Stomach (tissue), 9 donors: ENCODE data around the gene SDR9C7. TPM values are rescaled to one million over a fixed set of nuclear protein-coding genes. Genes with fewer than 3 reads are reported as not detected.

Experiments used
- DNase-seq, 2 donors: peaks; one replicate each; pipeline versions ENCODE4 v3.0.0 to v3.0.0-alpha.2; 2013 to 2019
- H3K27ac ChIP-seq, 5 donors: fragments of 200-600 bp in 4 of 5; sonication (generic) in 4 of 5; one replicate each; pipeline ENCODE4 v1.5.1; 2013 to 2019; ENCODE audit warnings: mild to moderate bottlenecking in 1 of 5, moderate library complexity in 1 of 5
- H3K27me3 ChIP-seq, 3 donors: fragments of 200-600 bp; sonication (generic); one replicate each; pipeline ENCODE4 v1.5.1; 2017 to 2019; ENCODE audit warnings: mixed run types in 1 of 3
- H3K36me3 ChIP-seq, 4 donors: fragments of 200-600 bp; sonication (generic); 1 replicate in 3 of 4; 2 replicates in 1 of 4; pipeline ENCODE4 v1.5.1; 2016 to 2019
- H3K4me1 ChIP-seq, 4 donors: fragments of 200-600 bp; sonication (generic); one replicate each; pipeline ENCODE4 v1.5.1; 2016 to 2019
- H3K4me3 ChIP-seq, 4 donors: fragments of 200-600 bp; sonication (generic) in 3 of 4; one replicate each; pipeline ENCODE4 v1.5.1; 2016 to 2019; ENCODE audit warnings: mild to moderate bottlenecking in 1 of 4
- H3K9me3 ChIP-seq, 4 donors: fragments of 200-600 bp; sonication (generic); one replicate each; pipeline ENCODE4 v1.5.1; 2016 to 2019
- CTCF ChIP-seq, 7 experiments: fragments of 450-650 bp in 4 of 7; fragments of 200-600 bp in 3 of 7; sonication (generic) in 3 of 7; IDR thresholded peaks; one replicate each; pipeline ENCODE4 v1.5.1; 2016 to 2019; ENCODE audit warnings: antibody characterized with exemption in 7 of 7, control low read depth in 2 of 7, mild to moderate bottlenecking in 1 of 7
- EP300 ChIP-seq: sonication (generic); formaldehyde crosslinking; IDR thresholded peaks from one replicate; pipeline ENCODE4 v1.6.1; 2017; ENCODE audit warnings: antibody characterized with exemption
- POLR2A ChIP-seq, 4 donors: fragments of 450-650 bp; IDR thresholded peaks; one replicate each; pipeline ENCODE4 v1.6.1; 2016; ENCODE audit warnings: antibody characterized with exemption in 4 of 4, control low read depth in 2 of 4, mild to moderate bottlenecking in 1 of 4, moderate library complexity in 1 of 4
- POLR2AphosphoS5 ChIP-seq, 3 donors: sonication (generic); formaldehyde crosslinking; IDR thresholded peaks; one replicate each; pipeline ENCODE4 v1.6.1; 2016; ENCODE audit warnings: antibody characterized with exemption in 3 of 3
- WGBS, 5 donors: extraction: QIAGEN DNeasy Blood & Tissue Kit in 3 of 5; methylation state at CpG; one replicate each; pipeline versions ENCODE4 v1.1.5 to v1.1.7; 2013 to 2018; 5-methylcytosine and 5-hydroxymethylcytosine counted together
- intact Hi-C: fragments of 100-400 bp; cut with DNase I; formaldehyde crosslinking; loops from one replicate; pipeline ENCODE4 v1.15.1; 2023; ENCODE audit warnings: low total_unique reads
- polyA plus RNA-seq, 3 donors: library from polyadenylated mRNA; stranded (reverse); fragments of 200-250 nt; gene quantifications; one replicate each; pipeline ENCODE4 v1.2.3, GENCODE V29; 2013
- total RNA-seq, 5 donors: library from RNA; depleted of rRNA; stranded (reverse); fragments of >200 nt; gene quantifications; one replicate each; pipeline versions ENCODE4 v1.1.0 to v1.2.3, GENCODE V29; 2014 to 2016
- donor health status: healthy with polysubstance abuse.
- donor health status: Bipolar disorder and iron deficiency.
- donor health status: healthy.

The SDR9C7 gene
- total and polyA plus RNA-seq, 8 donors = 0.50 TPM; not detected in 7

DNA sequence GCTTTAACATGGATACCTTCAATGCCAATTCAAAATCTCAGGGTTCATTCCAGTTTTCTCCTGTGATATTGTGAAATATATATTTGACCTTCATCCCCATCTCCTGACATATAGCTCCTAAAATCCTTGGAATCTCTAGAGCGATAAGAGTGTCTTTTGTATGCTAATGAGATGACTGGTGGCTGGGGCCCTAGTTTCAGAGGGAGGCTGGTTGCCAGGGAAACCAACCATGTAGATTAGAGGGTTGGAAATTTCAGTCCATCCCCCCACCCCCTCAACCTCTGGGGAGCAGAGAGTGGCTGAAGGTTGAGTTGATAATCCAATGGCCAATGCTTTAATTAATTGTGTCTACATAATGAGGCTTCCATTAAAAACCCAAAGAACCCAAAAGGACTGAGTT lies 59.4 kb downstream of the SDR9C7 start:
- Histone ChIP-seq H3K4me1 (no peaks in the 10 kb centered on the region), H3K36me3 (no peaks in the 10 kb centered on the region), H3K27me3 (no peaks in the 10 kb centered on the region), H3K27ac (no peak overlapping the region), H3K4me3 (no peak overlapping the region), H3K9me3 (no peaks in the 10 kb centered on the region)
- no peak for DNase-seq
- TF ChIP-seq POLR2AphosphoS5 (IDR thresholded peaks at IDR 0.05) (no peak), CTCF (IDR thresholded peaks at IDR 0.05) (no peak), POLR2A (IDR thresholded peaks at IDR 0.05) (no peak), EP300 (no peak)
- WGBS, 5 donors = 42 to 67% (median 50%) methylated on average over 1 of the region's 1 CpG
- intact Hi-C loops = no loop called here

DNA sequence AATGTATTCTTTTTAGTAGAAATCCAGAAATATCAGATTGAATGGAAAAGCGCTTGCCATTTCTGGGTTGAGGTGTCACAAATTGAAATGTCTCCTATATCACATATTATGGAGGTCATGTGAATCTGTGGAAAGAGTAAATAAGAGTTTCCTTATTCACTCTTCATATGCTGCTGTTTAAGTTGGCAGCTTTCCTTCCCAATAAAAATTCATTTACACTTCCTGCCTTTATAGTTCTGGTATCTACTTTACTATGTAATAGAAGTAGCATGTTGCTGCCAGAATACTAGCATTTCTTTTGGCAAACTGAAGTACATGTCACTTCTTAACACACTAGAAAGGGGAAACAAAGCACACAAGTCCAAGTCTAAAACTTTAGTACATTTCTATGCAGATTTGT lies 60.8 kb downstream of the SDR9C7 start:
- Histone ChIP-seq H3K27me3 (no peaks in the 10 kb centered on the region), H3K9me3 (no peaks in the 10 kb centered on the region), H3K27ac (no peak overlapping the region), H3K4me1 (no peaks in the 10 kb centered on the region), H3K4me3 (no peak overlapping the region), H3K36me3 (no peaks in the 10 kb centered on the region)
- no peak for DNase-seq
- TF ChIP-seq POLR2A (IDR thresholded peaks at IDR 0.05) (no peak), POLR2AphosphoS5 (IDR thresholded peaks at IDR 0.05) (no peak), CTCF (IDR thresholded peaks at IDR 0.05) (no peak), EP300 (no peak)
- intact Hi-C loops = no loop called here
- 0 to 82% (median 41%) methylated on average over 1 of the region's 1 CpG for WGBS, 5 donors

Other genes with a start within 250 kb of the SDR9C7 start
- gene PTGES3, start 246.1 kb downstream of the SDR9C7 start, total RNA-seq = 100 to 1,000 TPM in 1 of 5 donors, 10 to 100 TPM in 4; 43.3 to 120 (median 78.8) TPM
- 100 to 1,000 TPM in 2 of 3 donors, 10 to 100 TPM in 1; 97.7 to 145 (median 113) TPM for gene PTGES3, start 246.1 kb downstream of the SDR9C7 start, polyA plus RNA-seq
- gene NACA, start 209.1 kb downstream of the SDR9C7 start, total RNA-seq = 1,000 to 10,000 TPM in 2 of 5 donors, 100 to 1,000 TPM in 3; 366 to 1,322 (median 558) TPM
- gene NACA, start 209.1 kb downstream of the SDR9C7 start, polyA plus RNA-seq = 1,000 to 10,000 TPM; 1,626 to 2,450 (median 1,999) TPM
- gene PRIM1, start 182.1 kb downstream of the SDR9C7 start, total RNA-seq = 10 to 100 TPM in 3 of 5 donors, 1 to 10 TPM in 1, not detected in 1; 5.2 to 45.5 (median 16.8) TPM
- 1 to 10 TPM; 4.3 to 5.7 (median 5.0) TPM for gene PRIM1, start 182.1 kb downstream of the SDR9C7 start, polyA plus RNA-seq
- gene HSD17B6, start 171.1 kb downstream of the SDR9C7 start, total RNA-seq = 1 to 10 TPM in 4 of 5 donors, not detected in 1; 4.4 to 8.0 (median 6.2) TPM
- 10 to 100 TPM in 1 of 3 donors, 1 to 10 TPM in 2; 4.9 to 11.3 (median 5.4) TPM for gene HSD17B6, start 171.1 kb downstream of the SDR9C7 start, polyA plus RNA-seq
- gene RDH16, start 23.2 kb upstream of the SDR9C7 start, total RNA-seq = 1 to 10 TPM in 1 of 5 donors, under 1 TPM in 1, not detected in 3; 0.37 to 1.0 TPM
- gene RDH16, start 23.2 kb upstream of the SDR9C7 start, polyA plus RNA-seq = under 1 TPM in 1 of 3 donors, not detected in 2; 0.68 TPM
- 1 to 10 TPM; 3.3 to 7.6 (median 4.9) TPM for gene ZBTB39, start 72.1 kb upstream of the SDR9C7 start, total RNA-seq
- gene ZBTB39, start 72.1 kb upstream of the SDR9C7 start, polyA plus RNA-seq = 1 to 10 TPM; 1.2 to 1.7 (median 1.4) TPM
- 10 to 100 TPM in 1 of 5 donors, 1 to 10 TPM in 2, not detected in 2; 2.0 to 19.8 (median 7.6) TPM for gene TAC3, start 82.1 kb upstream of the SDR9C7 start, total RNA-seq
- under 1 TPM in 2 of 3 donors, not detected in 1; 0.62 to 0.75 TPM for gene TAC3, start 82.1 kb upstream of the SDR9C7 start, polyA plus RNA-seq
- gene MYO1A, start 115.7 kb upstream of the SDR9C7 start, total RNA-seq = 10 to 100 TPM in 4 of 5 donors, 1 to 10 TPM in 1; 2.7 to 97.3 (median 19.3) TPM
- 10 to 100 TPM in 1 of 3 donors, 1 to 10 TPM in 1, under 1 TPM in 1; 0.70 to 16.2 (median 1.2) TPM for gene MYO1A, start 115.7 kb upstream of the SDR9C7 start, polyA plus RNA-seq
- gene NEMP1, start 144.4 kb upstream of the SDR9C7 start, total RNA-seq = 10 to 100 TPM in 1 of 5 donors, 1 to 10 TPM in 4; 1.2 to 16.7 (median 2.7) TPM
- 1 to 10 TPM; 1.1 to 3.8 (median 2.2) TPM for gene NEMP1, start 144.4 kb upstream of the SDR9C7 start, polyA plus RNA-seq
- 10 to 100 TPM in 2 of 5 donors, 1 to 10 TPM in 2, not detected in 1; 1.7 to 12.1 (median 8.3) TPM for gene NAB2, start 154.7 kb upstream of the SDR9C7 start, total RNA-seq
- 10 to 100 TPM; 14.1 to 16.6 (median 16.3) TPM for gene NAB2, start 154.7 kb upstream of the SDR9C7 start, polyA plus RNA-seq
- gene STAT6, start 177.0 kb upstream of the SDR9C7 start, total RNA-seq = 100 to 1,000 TPM in 4 of 5 donors, 10 to 100 TPM in 1; 81.9 to 343 (median 209) TPM
- 100 to 1,000 TPM; 138 to 477 (median 147) TPM for gene STAT6, start 177.0 kb upstream of the SDR9C7 start, polyA plus RNA-seq
- 100 to 1,000 TPM in 4 of 5 donors, 10 to 100 TPM in 1; 97.8 to 510 (median 129) TPM for gene LRP1, start 194.1 kb upstream of the SDR9C7 start, total RNA-seq
- gene LRP1, start 194.1 kb upstream of the SDR9C7 start, polyA plus RNA-seq = 10 to 100 TPM; 13.5 to 25.9 (median 13.6) TPM
- not detected for gene LRP1-AS, start 213.2 kb upstream of the SDR9C7 start, total RNA-seq
- gene LRP1-AS, start 213.2 kb upstream of the SDR9C7 start, polyA plus RNA-seq = not detected